Hindlimb muscle (tissue), 1 donor: ENCODE measurements around the gene C1QTNF8. TPM values are rescaled to one million over a fixed set of nuclear protein-coding genes. Genes with fewer than 3 reads are reported as not detected.

Source experiments
- DNase-seq: peaks from one replicate; pipeline ENCODE4 v3.0.0-alpha.2; 2013
- polyA plus RNA-seq: library from polyadenylated mRNA; unstranded; fragments of 120-200 nt; gene quantifications from one replicate; pipeline ENCODE4 v1.2.1, GENCODE V29; 2013; ENCODE audit not compliant: insufficient read length

Gene C1QTNF8
- polyA plus RNA-seq, 1 donor: not detected

DNA sequence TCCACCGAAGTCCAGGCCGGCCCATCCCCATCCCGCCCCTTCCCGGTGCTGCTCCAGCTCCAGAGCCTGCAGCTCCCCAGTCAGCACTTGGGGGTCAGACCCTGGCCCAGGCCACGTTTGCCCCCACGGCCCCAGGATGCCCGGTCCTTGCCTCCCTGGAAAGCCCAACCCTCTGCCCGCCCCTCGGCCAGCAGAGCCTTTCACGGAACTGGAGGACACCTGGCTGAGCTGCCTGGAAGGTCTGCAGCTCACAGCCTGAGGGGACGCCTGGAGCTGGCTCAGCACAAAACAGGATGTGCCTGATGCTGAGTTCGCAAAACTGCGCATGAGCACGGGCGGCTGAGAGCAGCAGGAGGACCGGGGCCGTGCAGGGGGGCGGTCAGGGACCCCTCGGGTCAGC lies 53.2 kb downstream of the C1QTNF8 start:
- peak; percentile 80 for DNase-seq

DNA sequence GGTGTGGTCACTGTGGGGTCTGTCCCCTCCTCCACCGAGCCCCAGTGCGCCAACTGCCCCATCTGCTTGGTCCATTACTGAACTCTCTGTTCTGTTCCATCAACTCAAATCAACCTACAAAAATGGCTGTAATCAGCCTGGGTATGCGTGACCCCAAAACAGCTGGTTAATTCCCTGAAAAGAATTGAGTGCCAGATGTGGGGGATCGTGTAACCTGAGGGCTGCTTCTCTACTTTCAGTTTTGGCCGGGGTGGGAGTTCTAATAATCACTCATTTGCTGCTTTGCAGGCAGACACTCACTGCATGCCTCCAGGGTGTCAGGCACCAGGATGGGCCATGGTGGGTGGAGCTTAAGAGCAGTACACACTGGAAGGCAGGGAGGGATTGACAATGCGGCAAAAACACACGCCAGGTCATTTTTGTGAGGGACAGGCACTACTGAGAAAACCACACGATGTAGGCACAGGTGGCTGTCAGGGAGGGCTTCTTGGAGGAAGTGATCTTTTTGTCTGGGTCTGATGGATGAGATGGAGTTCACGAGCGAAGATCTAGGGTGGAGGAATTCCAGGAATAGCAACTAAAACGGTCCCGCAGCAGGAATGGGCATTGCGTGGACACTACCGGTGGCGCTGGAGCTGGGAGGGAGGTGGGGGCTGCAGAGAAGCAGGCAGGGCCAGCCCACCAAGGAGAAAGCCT lies 53.8 kb downstream of the C1QTNF8 start:
- no peak for DNase-seq

DNA sequence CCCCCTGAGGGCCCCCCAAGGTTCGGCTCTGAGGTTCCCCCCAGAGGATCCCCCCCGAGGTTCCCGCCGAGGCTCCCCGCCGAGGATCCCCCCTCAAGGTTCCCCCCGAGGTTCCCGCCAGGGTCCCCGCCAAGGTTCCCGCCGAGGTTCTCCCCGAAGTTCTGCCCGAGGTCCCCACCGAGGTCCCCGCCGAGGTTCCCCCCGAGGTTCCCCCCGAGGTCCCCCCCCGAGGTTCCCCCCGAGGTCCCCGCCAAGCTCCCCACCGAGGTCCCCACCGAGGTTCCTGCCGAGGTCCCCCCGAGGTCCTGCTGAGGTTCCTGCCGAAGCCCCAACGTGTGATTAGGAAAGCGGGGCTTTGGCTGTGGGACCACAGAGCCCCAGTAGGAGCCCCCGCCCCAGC lies 55.7 kb downstream of the C1QTNF8 start:
- DNase-seq: no peak

DNA sequence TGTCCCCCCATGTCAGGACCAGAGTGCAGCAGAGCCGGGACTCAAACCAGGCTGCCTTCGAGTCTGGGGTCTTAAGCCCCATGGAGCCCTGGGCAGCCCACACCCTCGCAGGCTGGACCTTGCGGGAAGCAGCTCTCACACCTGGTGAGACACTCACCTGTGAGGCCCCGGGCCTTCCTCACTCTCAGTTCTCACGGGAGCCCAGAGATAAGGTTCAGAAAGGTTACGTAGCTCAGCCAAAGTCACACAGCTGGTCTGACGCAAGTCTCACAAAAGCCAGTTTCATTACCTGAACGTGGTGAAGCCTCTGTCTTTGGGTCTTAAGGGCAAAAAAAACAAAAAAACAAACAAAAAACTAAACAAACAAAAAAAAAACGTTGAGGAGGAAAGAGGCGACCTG lies 56.3 kb downstream of the C1QTNF8 start:
- no peak for DNase-seq

DNA sequence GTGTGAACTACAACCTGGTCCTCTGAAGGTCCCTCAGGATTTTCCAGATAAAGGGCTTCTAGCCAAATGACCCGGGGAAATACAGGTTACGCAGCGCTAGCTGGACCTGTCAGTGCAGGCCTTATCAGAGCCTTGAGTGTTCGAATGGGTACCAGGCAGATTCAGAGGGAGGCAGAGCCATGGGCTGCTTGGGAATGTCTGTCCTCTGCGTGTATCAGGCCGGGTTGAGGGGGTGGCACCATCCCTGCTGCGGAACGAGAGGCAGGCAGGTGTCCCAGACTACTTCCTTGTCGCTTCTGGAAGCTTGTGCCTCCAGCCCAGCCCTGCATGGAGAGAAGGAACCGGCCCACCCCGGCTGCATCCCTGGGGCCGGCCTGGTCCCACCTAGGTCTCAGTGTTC lies 57.1 kb downstream of the C1QTNF8 start:
- no peak for DNase-seq

Other genes starting within 250 kb of the C1QTNF8 start
- gene LMF1, start 125.3 kb downstream of the C1QTNF8 start, polyA plus RNA-seq: 13.9 TPM
- 43.7 TPM for gene SOX8, start 114.5 kb downstream of the C1QTNF8 start, polyA plus RNA-seq
- gene SSTR5, start 23.5 kb downstream of the C1QTNF8 start, polyA plus RNA-seq: not detected
- 69.6 TPM for gene CACNA1H, start 56.9 kb upstream of the C1QTNF8 start, polyA plus RNA-seq
- gene TPSG1, start 129.0 kb upstream of the C1QTNF8 start, polyA plus RNA-seq: 1.5 TPM
- gene TPSB2, start 133.9 kb upstream of the C1QTNF8 start, polyA plus RNA-seq: 2.7 TPM
- 1.0 TPM for gene TPSAB1, start 144.5 kb upstream of the C1QTNF8 start, polyA plus RNA-seq
- gene TPSD1, start 159.8 kb upstream of the C1QTNF8 start, polyA plus RNA-seq: not detected
- 101 TPM for gene UBE2I, start 213.4 kb upstream of the C1QTNF8 start, polyA plus RNA-seq
- gene BAIAP3, start 237.4 kb upstream of the C1QTNF8 start, polyA plus RNA-seq: 0.72 TPM